ENCODE measurements around the gene SVIL.
"Not testable (repeated sequence)": the region's sequence is repeated elsewhere in the genome, so short reads cannot be mapped to it uniquely, and the experiment has no call there.

Gene SVIL

GRCh38 chr10:29584436-29584835 is 50.3 kb downstream of the SVIL start:
- no peak for DNase-seq (ENCODE audit: low read depth)
- no peak overlapping the region for H3K9ac ChIP-seq (ENCODE audit: low read length)
- H3K27me3 ChIP-seq (replicated peaks; ENCODE audit: control insufficient read depth, insufficient read depth, low read length) = no peaks in the 10 kb centered on the region
- H3K9me3 ChIP-seq (ENCODE audit: control insufficient read depth, low read length) = no peaks in the 10 kb centered on the region
- peaks cover 4% of the 10 kb centered on the region for H3K36me3 ChIP-seq (ENCODE audit: control insufficient read depth, insufficient read depth, low read length, severe bottlenecking)
- H3K4me1 ChIP-seq (ENCODE audit: control insufficient read depth, insufficient read depth, low read length) = peaks cover 24% of the 10 kb centered on the region
- no peak overlapping the region for H3K4me3 ChIP-seq (ENCODE audit: low read length)

- H3K4me3 ChIP-seq (ENCODE audit: low read length) = no peak overlapping the region
- peaks cover 4% of the 10 kb centered on the region for H3K36me3 ChIP-seq (ENCODE audit: control insufficient read depth, insufficient read depth, low read length, severe bottlenecking)
- no peaks in the 10 kb centered on the region for H3K9me3 ChIP-seq (ENCODE audit: control insufficient read depth, low read length)
- H3K9ac ChIP-seq (ENCODE audit: low read length) = no peak overlapping the region
- H3K4me1 ChIP-seq (ENCODE audit: control insufficient read depth, insufficient read depth, low read length) = peaks cover 16% of the 10 kb centered on the region
- DNase-seq (ENCODE audit: low read depth) = no peak
- H3K27me3 ChIP-seq (replicated peaks; ENCODE audit: control insufficient read depth, insufficient read depth, low read length) = no peaks in the 10 kb centered on the region
Measured at GRCh38 chr10:29583674-29584073, 51.1 kb downstream of the SVIL start.

DNA sequence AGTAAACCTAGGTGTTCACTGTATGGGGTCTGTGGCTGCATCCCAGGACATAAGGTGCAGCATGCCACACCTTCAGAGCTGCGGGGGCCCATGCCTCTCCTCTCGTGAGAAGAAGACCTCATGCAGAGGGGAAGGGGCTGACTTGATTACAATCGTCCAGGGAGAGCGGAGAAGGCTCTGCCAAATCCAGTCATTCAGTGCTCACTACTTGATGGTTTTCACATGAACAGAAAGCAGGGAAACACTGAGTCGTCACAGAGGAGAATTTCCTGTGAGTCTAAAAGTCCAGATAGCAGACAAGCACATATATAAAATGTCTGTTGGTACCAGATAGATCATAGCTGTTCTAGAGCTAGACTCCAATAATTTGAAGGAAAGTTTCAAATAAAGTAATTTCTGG is 52.0 kb downstream of the SVIL start:
- H3K9me3 ChIP-seq (ENCODE audit: control insufficient read depth, low read length); H3K4me1 ChIP-seq (ENCODE audit: control insufficient read depth, insufficient read depth, low read length); H3K27me3 ChIP-seq (replicated peaks; ENCODE audit: control insufficient read depth, insufficient read depth, low read length); H3K36me3 ChIP-seq (ENCODE audit: control insufficient read depth, insufficient read depth, low read length, severe bottlenecking); H3K9ac ChIP-seq (ENCODE audit: low read length); H3K4me3 ChIP-seq (ENCODE audit: low read length): not testable (repeated sequence)
- peak; percentile 59 for DNase-seq (ENCODE audit: low read depth)

DNA sequence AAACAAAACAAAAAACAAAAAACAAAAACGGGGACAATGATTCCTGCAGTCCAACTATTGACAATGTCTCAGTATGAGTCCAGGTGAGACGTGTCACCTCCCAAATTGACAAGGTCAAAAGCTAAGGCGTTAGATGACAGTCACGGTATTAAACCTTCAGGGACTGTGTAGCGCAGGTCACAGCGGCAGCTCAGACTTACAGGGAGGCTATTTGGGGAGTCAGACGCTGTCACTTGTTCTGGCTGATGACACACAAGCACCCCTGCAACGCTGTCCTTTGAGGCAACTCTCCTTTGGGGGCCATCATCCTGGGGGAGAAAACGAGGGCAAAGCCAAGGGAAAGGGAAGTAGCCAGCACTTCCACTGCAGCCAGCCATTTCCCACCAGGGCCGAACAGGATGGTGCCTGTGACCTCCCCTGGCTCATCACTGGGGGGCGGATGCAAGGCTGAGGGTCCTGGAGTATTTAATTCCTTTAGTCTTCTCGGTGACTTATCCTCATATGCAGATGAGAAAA is 55.3 kb downstream of the SVIL start:
- DNase-seq (ENCODE audit: low read depth) = no peak
- no peaks in the 10 kb centered on the region for H3K27me3 ChIP-seq (replicated peaks; ENCODE audit: control insufficient read depth, insufficient read depth, low read length)
- H3K9ac ChIP-seq (ENCODE audit: low read length) = no peak overlapping the region
- H3K9me3 ChIP-seq (ENCODE audit: control insufficient read depth, low read length) = no peaks in the 10 kb centered on the region
- no peaks in the 10 kb centered on the region for H3K4me1 ChIP-seq (ENCODE audit: control insufficient read depth, insufficient read depth, low read length)
- H3K36me3 ChIP-seq (ENCODE audit: control insufficient read depth, insufficient read depth, low read length, severe bottlenecking) = peaks cover 14% of the 10 kb centered on the region
- no peak overlapping the region for H3K4me3 ChIP-seq (ENCODE audit: low read length)

DNA sequence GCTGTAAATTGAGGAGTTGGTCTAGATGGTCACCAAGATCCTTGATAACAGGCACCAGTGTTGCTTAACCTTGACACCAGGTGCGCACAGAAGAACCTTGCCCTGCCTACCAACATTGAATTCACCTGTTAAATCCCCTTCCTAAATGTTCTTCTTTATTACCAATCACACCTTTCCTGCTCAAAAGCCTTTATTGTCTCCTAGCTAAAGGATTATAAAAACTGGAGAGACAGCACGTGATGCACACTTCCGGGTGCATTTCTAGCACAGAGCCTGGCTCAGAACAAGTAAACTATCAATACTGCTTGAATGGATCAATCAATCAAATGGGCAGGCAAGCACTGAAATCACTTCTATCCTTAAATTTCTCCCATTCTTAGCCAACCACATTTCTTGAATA is 56.3 kb downstream of the SVIL start:
- H3K9ac ChIP-seq (ENCODE audit: low read length) = no peak overlapping the region
- H3K4me3 ChIP-seq (ENCODE audit: low read length) = no peak overlapping the region
- H3K27me3 ChIP-seq (replicated peaks; ENCODE audit: control insufficient read depth, insufficient read depth, low read length) = no peaks in the 10 kb centered on the region
- no peaks in the 10 kb centered on the region for H3K4me1 ChIP-seq (ENCODE audit: control insufficient read depth, insufficient read depth, low read length)
- peaks cover 18% of the 10 kb centered on the region for H3K36me3 ChIP-seq (ENCODE audit: control insufficient read depth, insufficient read depth, low read length, severe bottlenecking)
- no peak for DNase-seq (ENCODE audit: low read depth)
- no peaks in the 10 kb centered on the region for H3K9me3 ChIP-seq (ENCODE audit: control insufficient read depth, low read length)

- no peaks in the 10 kb centered on the region for H3K27me3 ChIP-seq (replicated peaks; ENCODE audit: control insufficient read depth, insufficient read depth, low read length)
- H3K9ac ChIP-seq (ENCODE audit: low read length) = no peak overlapping the region
- H3K4me1 ChIP-seq (ENCODE audit: control insufficient read depth, insufficient read depth, low read length) = no peaks in the 10 kb centered on the region
- peaks cover 18% of the 10 kb centered on the region for H3K36me3 ChIP-seq (ENCODE audit: control insufficient read depth, insufficient read depth, low read length, severe bottlenecking)
- no peaks in the 10 kb centered on the region for H3K9me3 ChIP-seq (ENCODE audit: control insufficient read depth, low read length)
- H3K4me3 ChIP-seq (ENCODE audit: low read length) = no peak overlapping the region
- no peak for DNase-seq (ENCODE audit: low read depth)
Measured at GRCh38 chr10:29576681-29577080, 58.1 kb downstream of the SVIL start.

- no peak overlapping the region for H3K4me3 ChIP-seq (ENCODE audit: low read length)
- DNase-seq (ENCODE audit: low read depth) = no peak
Measured at GRCh38 chr10:29575098-29575455, 59.7 kb downstream of the SVIL start.

DNA sequence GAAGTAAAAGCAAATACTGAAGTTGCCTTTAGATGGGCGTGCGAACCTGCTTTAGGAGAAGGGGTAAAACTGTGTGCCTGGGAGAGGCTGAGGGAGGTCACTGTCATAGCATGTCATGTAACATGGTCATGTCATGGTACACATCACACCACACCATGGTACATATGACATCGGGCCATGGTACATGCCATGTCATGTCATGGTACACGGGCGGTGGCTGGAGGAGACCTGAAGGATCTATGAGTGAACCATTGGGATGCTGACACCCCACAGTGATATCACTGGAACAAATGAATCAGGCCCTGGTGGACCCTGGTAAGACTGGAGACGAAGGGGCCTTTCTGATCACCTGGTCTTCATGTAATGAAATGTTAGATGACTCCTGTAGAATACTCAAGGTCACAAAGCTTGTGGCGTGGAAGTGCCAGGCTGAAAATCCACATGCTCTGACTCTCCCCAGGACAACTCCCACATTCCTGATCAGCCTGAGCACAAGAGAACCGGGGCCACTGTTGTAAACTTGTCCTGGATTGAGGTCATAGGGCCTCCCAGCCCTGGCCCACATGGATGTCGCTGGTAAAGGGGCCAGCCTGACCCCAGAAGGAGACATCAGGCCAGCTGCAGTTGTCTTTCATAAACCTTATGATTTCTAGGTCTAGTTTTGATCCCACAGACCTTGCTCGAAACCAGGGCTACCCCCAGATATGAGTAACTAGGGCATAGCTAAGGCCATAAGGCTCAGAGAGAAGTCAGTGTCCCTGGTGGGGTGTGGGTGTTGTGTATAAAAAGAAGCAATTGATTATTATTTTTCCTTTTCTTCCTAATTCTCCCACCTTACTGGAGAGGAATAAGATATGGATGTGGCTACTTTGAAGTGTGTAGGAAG is 60.3 kb downstream of the SVIL start:
- not testable (repeated sequence) for DNase-seq (ENCODE audit: low read depth); H3K9ac ChIP-seq (ENCODE audit: low read length)
- peaks cover 14% of the 10 kb centered on the region for H3K36me3 ChIP-seq (ENCODE audit: control insufficient read depth, insufficient read depth, low read length, severe bottlenecking)

More at GRCh38 chr10:29575098-29575455, 59.7 kb downstream of the SVIL start:
- H3K36me3 ChIP-seq (ENCODE audit: control insufficient read depth, insufficient read depth, low read length, severe bottlenecking) = peaks cover 14% of the 10 kb centered on the region
- H3K4me1 ChIP-seq (ENCODE audit: control insufficient read depth, insufficient read depth, low read length) = peaks cover 5% of the 10 kb centered on the region
- no peaks in the 10 kb centered on the region for H3K9me3 ChIP-seq (ENCODE audit: control insufficient read depth, low read length)
- H3K27me3 ChIP-seq (replicated peaks; ENCODE audit: control insufficient read depth, insufficient read depth, low read length) = no peaks in the 10 kb centered on the region
- H3K9ac ChIP-seq (ENCODE audit: low read length) = no peak overlapping the region

GRCh38 chr10:29570248-29570647 is 64.5 kb downstream of the SVIL start:
- H3K9me3 ChIP-seq (ENCODE audit: control insufficient read depth, low read length); H3K9ac ChIP-seq (ENCODE audit: low read length); H3K4me3 ChIP-seq (ENCODE audit: low read length); DNase-seq (ENCODE audit: low read depth); H3K27me3 ChIP-seq (replicated peaks; ENCODE audit: control insufficient read depth, insufficient read depth, low read length): not testable (repeated sequence)
- peaks cover 14% of the 10 kb centered on the region for H3K4me1 ChIP-seq (ENCODE audit: control insufficient read depth, insufficient read depth, low read length)
- peaks cover 22% of the 10 kb centered on the region for H3K36me3 ChIP-seq (ENCODE audit: control insufficient read depth, insufficient read depth, low read length, severe bottlenecking)

More for the DNA sequence above, 60.3 kb downstream of the SVIL start:
- H3K4me1 ChIP-seq (ENCODE audit: control insufficient read depth, insufficient read depth, low read length) = peaks cover 11% of the 10 kb centered on the region
- H3K27me3 ChIP-seq (replicated peaks; ENCODE audit: control insufficient read depth, insufficient read depth, low read length); H3K4me3 ChIP-seq (ENCODE audit: low read length); H3K9me3 ChIP-seq (ENCODE audit: control insufficient read depth, low read length): not testable (repeated sequence)

DNA sequence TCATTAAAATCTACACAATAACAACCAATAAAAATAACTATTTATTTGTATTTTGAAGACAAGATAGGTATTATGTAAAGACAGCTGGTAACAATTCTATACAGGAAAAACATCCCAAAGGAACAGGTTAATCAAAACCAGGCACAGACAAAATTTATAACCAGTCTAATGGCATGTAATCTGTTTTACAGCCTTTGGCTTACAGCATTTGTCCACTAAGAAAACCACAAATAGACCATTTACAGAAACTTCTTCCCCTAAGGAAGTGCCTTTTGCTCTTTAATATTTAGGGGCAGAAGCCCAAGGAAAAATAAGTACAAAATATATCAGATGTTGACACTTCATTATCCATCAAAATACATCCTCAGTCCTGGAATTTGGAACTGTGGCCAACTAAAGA is 65.0 kb downstream of the SVIL start:
- Histone ChIP-seq H3K36me3 (ENCODE audit: control insufficient read depth, insufficient read depth, low read length, severe bottlenecking) (peaks cover 23% of the 10 kb centered on the region), H3K9ac (ENCODE audit: low read length) (no peak overlapping the region), H3K9me3 (ENCODE audit: control insufficient read depth, low read length) (no peaks in the 10 kb centered on the region), H3K27me3 (replicated peaks; ENCODE audit: control insufficient read depth, insufficient read depth, low read length) (no peaks in the 10 kb centered on the region), H3K4me1 (ENCODE audit: control insufficient read depth, insufficient read depth, low read length) (peaks cover 14% of the 10 kb centered on the region), H3K4me3 (ENCODE audit: low read length) (no peak overlapping the region)
- DNase-seq (ENCODE audit: low read depth) = no peak

GRCh38 chr10:29567003-29567402 is 67.8 kb downstream of the SVIL start:
- Histone ChIP-seq H3K9ac (ENCODE audit: low read length) (no peak overlapping the region), H3K9me3 (ENCODE audit: control insufficient read depth, low read length) (no peaks in the 10 kb centered on the region)

More at GRCh38 chr10:29567003-29567402, 67.8 kb downstream of the SVIL start:
- H3K4me1 ChIP-seq (ENCODE audit: control insufficient read depth, insufficient read depth, low read length) = peaks cover 14% of the 10 kb centered on the region
- peaks cover 40% of the 10 kb centered on the region for H3K36me3 ChIP-seq (ENCODE audit: control insufficient read depth, insufficient read depth, low read length, severe bottlenecking)
- H3K27me3 ChIP-seq (replicated peaks; ENCODE audit: control insufficient read depth, insufficient read depth, low read length) = no peaks in the 10 kb centered on the region
- DNase-seq (ENCODE audit: low read depth) = no peak
- H3K4me3 ChIP-seq (ENCODE audit: low read length) = no peak overlapping the region
